ENCODE data around the gene EFCAB11.

EFCAB11 gene

DNA sequence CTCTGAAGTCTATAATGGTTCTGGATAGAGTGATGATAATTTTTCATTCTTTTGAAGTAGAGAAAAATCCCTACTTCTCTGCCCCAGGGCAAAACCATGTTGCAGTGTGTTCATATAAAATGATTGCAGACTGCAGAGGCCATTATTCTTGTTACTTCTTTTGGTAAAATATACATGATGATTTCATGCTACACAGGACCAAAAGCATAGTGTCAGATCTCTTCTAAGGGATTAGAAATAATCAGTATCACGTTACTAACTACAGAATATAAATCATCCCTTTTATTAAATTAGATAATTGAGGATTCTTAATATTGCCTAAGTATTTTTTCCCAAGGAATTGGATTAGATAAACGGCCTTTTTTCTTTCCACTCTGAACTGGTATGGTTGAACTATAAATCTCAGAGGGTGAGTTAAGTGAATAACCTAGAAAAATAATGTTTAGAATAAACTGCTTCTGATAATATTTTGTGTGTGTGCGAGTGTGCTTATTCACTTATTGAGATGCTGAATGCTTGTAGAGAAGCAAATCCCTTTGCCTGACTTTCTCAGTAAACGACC is 156.2 kb downstream of the EFCAB11 start:
- DNase-seq (ENCODE audit: low read depth): no peak
- TF ChIP-seq MYC (IDR thresholded peaks at IDR 0.05; ENCODE audit: low read depth, low read length) (no peak), POLR2A (IDR thresholded peaks at IDR 0.05; ENCODE audit: extremely low read depth, insufficient read length) (no peak), CTCF (IDR thresholded peaks at IDR 0.05; ENCODE audit: low read depth, low read length) (no peak)
- TF ChIP-seq, protein P1, sequence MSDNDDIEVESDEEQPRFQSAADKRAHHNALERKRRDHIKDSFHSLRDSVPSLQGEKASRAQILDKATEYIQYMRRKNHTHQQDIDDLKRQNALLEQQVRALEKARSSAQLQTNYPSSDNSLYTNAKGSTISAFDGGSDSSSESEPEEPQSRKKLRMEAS (IDR thresholded peaks at IDR 0.05; ENCODE audit: low read depth, low read length): no peak
- no peak overlapping the region for H3K4me3 ChIP-seq (ENCODE audit: low read depth, low read length)

DNA sequence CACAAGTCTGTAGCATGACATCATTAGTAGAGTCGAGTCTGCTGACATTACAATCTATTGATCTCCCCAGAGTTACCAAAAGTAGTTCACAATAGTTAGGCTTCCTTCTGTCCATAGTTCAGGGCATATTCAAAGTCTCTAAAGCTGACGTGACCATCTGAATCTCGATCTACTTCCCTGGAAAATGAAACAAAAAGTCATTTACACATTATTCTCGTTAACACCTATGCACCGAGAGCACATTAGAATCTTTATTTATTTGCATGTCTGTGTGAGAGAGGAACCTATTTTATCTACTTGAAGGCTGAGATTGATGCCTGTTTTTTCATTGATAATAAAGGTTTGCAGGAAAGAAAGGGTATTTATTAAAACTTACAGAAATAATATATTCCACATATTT is 157.4 kb downstream of the EFCAB11 start:
- no peak for DNase-seq (ENCODE audit: low read depth)
- TF ChIP-seq CTCF (IDR thresholded peaks at IDR 0.05; ENCODE audit: low read depth, low read length): no peak
- TF ChIP-seq MYC (IDR thresholded peaks at IDR 0.05; ENCODE audit: low read depth, low read length): no peak
- TF ChIP-seq, protein P1 (IDR thresholded peaks at IDR 0.05; ENCODE audit: low read depth, low read length): no peak
- no peak for TF ChIP-seq POLR2A (IDR thresholded peaks at IDR 0.05; ENCODE audit: extremely low read depth, insufficient read length)
- H3K4me3 ChIP-seq (ENCODE audit: low read depth, low read length): no peak overlapping the region

DNA sequence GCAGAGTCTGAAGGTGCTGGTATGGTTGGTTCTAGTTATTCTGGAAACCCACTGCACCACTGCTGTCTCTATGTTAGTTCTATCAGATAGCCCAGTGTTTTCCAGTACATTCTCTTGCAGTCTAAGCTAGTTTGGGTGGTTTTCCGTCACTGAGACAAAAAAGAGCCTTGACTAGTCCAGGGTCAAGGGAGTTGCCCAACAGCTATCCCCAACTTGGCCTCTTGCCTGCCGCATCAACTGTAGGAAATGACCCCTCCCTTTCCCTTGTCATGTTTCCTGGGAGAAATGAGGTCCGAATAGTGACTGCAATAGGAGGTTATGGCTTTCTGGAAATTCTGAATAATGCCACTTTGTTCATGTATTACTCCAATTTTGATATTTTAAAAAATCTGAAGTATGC is 160.4 kb downstream of the EFCAB11 start:
- TF ChIP-seq, protein P1 (IDR thresholded peaks at IDR 0.05; ENCODE audit: low read depth, low read length): no peak
- TF ChIP-seq POLR2A (IDR thresholded peaks at IDR 0.05; ENCODE audit: extremely low read depth, insufficient read length) (no peak), MYC (IDR thresholded peaks at IDR 0.05; ENCODE audit: low read depth, low read length) (no peak), CTCF (IDR thresholded peaks at IDR 0.05; ENCODE audit: low read depth, low read length) (no peak)
- DNase-seq (ENCODE audit: low read depth): no peak
- H3K4me3 ChIP-seq (ENCODE audit: low read depth, low read length): no peak overlapping the region

GRCh38 chr14:89793367-89793716 is 161.2 kb downstream of the EFCAB11 start:
- H3K4me3 ChIP-seq (ENCODE audit: low read depth, low read length): no peak overlapping the region
- TF ChIP-seq, protein P1 (IDR thresholded peaks at IDR 0.05; ENCODE audit: low read depth, low read length): no peak
- TF ChIP-seq POLR2A (IDR thresholded peaks at IDR 0.05; ENCODE audit: extremely low read depth, insufficient read length): no peak
- TF ChIP-seq MYC (IDR thresholded peaks at IDR 0.05; ENCODE audit: low read depth, low read length): no peak
- DNase-seq (ENCODE audit: low read depth): no peak

GRCh38 chr14:89792489-89793366 is 161.8 kb downstream of the EFCAB11 start:
- no peak overlapping the region for H3K4me3 ChIP-seq (ENCODE audit: low read depth, low read length)
- TF ChIP-seq, protein P1 (IDR thresholded peaks at IDR 0.05; ENCODE audit: low read depth, low read length): no peak
- no peak for TF ChIP-seq POLR2A (IDR thresholded peaks at IDR 0.05; ENCODE audit: extremely low read depth, insufficient read length)
- TF ChIP-seq CTCF (IDR thresholded peaks at IDR 0.05; ENCODE audit: low read depth, low read length): no peak
- no peak for TF ChIP-seq MYC (IDR thresholded peaks at IDR 0.05; ENCODE audit: low read depth, low read length)
- no peak for DNase-seq (ENCODE audit: low read depth)

DNA sequence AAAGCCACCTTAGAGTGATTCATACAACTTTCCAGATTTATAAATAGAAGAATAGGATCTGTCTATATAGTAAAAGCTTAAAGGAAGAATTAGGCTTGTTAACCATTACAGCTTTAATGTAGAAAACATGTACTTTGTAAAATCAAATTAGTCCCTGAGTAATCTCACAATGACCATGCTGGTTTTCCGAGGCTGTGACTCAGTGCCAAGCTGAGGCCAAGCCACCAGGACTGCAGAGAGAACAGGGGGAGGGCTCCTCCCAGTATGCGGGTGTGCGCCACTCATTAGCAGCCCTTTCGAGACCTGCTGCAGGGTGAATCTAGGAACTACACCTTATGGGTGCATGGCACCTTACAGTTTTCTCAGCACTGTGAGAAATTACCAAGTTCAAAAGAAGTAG is 167.0 kb downstream of the EFCAB11 start:
- no peak overlapping the region for H3K4me3 ChIP-seq (ENCODE audit: low read depth, low read length)
- TF ChIP-seq POLR2A (IDR thresholded peaks at IDR 0.05; ENCODE audit: extremely low read depth, insufficient read length): no peak
- TF ChIP-seq, protein P1 (IDR thresholded peaks at IDR 0.05; ENCODE audit: low read depth, low read length): no peak
- no peak for TF ChIP-seq MYC (IDR thresholded peaks at IDR 0.05; ENCODE audit: low read depth, low read length)
- no peak for TF ChIP-seq CTCF (IDR thresholded peaks at IDR 0.05; ENCODE audit: low read depth, low read length)
- DNase-seq (ENCODE audit: low read depth): no peak
